ENCODE data around the gene GLO1. TPM values are rescaled to one million over a fixed set of nuclear protein-coding genes. Genes with fewer than 3 reads are reported as not detected.

The GLO1 gene
- total RNA-seq, 2 donors from 2014 or later, result 68.7 to 70.8 TPM

DNA sequence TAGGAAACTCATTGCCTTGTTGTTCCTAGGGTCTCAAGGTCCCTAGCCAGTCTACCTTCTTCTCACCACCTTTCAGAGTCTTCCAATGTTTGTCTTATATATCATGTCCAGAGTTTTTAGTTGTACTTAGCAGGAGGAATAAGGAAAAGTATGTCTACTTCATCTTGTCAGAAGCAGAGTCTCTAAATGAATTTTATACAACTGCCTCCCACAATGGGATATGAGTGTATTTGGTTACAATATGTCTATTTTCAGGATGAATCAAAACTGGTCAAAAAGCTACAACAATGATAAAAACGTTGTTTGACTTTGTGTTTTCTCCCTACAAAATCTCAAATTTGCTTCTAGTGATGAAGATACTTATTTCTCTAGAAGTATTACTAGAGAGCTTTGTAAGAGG lies 7.0 kb downstream of the GLO1 start:
- no peak overlapping the region for H3K9ac ChIP-seq (ENCODE audit: low read depth in 2 of 2, low read length in 2 of 2)
- no peaks in the 10 kb centered on the region for H3K9me3 ChIP-seq
- no peak overlapping the region for H3K27ac ChIP-seq
- H3K27me3 ChIP-seq, result no peaks in the 10 kb centered on the region
- no peaks in the 10 kb centered on the region for H3K4me1 ChIP-seq
- no peaks in the 10 kb centered on the region for H3K36me3 ChIP-seq
- DNase-seq, result no peak
- no peak for TF ChIP-seq CTCF (IDR thresholded peaks at IDR 0.05)
- no peak overlapping the region for H3K4me3 ChIP-seq
- intact Hi-C loops (cut with DNase I), result no loop called here

DNA sequence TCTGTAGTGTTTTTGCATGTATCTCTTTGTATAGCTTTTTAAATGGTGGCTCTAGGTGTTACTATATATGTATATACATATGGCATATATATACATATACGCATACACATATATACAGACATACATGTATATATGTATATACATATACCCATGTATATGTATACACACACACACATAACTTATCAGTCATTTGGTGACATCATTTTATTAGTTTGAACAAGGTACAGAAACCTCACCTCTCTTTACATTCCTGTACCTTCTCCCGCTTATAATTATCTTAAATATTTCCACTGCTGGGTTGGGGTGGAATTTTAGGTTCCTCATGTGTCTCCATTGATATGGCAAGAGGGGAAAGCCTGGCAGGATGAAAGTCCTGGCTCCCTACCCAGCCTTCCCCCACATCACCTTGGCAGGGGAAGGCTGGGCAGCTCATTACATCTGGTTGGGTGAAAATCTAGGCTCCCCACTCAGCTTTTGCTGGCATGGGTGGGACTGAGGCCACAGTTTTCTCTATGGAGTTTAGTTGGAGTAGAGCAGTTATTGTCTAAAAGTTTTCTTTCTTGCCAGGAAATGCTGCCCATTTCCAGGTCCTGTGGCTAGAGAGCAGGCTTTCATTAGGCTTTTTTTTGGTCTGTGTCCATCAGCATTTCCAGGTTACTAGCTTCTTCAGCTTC lies 7.6 kb downstream of the GLO1 start:
- TF ChIP-seq CTCF (IDR thresholded peaks at IDR 0.05), result no peak
- Histone ChIP-seq H3K9ac (ENCODE audit: low read depth in 2 of 2, low read length in 2 of 2) (no peak overlapping the region), H3K27ac (no peak overlapping the region), H3K9me3 (no peaks in the 10 kb centered on the region), H3K4me1 (no peaks in the 10 kb centered on the region), H3K4me3 (no peak overlapping the region), H3K27me3 (no peaks in the 10 kb centered on the region), H3K36me3 (no peaks in the 10 kb centered on the region)
- no peak for DNase-seq
- intact Hi-C loops (cut with DNase I), result no loop called here

GRCh38 chr6:38688579-38689087 lies 14.3 kb downstream of the GLO1 start:
- intact Hi-C loops (cut with DNase I), result no loop called here
- Histone ChIP-seq H3K4me1 (no peaks in the 10 kb centered on the region), H3K9me3 (no peaks in the 10 kb centered on the region), H3K4me3 (no peak overlapping the region), H3K36me3 (no peaks in the 10 kb centered on the region), H3K27me3 (no peaks in the 10 kb centered on the region), H3K27ac (no peak overlapping the region), H3K9ac (ENCODE audit: low read depth in 2 of 2, low read length in 2 of 2) (no peak overlapping the region)
- no peak for TF ChIP-seq CTCF (IDR thresholded peaks at IDR 0.05)
- peak; percentile 26 for DNase-seq

DNA sequence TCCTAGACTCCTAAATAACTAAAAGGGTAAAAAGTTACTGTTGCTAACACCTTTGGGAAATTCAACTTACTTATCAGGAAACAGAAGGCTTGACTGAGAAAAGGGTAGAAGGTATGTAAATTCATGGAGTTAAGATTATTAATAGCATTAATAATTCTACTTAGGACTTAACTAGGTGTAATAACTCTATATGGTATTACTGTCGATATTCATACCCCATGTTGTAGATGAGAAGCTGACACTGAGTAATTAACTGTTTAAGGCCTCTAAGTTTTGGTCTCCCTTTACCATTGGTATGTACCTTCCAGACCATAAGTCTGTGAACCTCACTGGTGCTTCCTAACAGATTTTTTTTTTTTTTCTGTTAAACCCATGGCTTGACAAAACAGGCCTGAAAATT lies 15.4 kb downstream of the GLO1 start:
- no peak for TF ChIP-seq CTCF (IDR thresholded peaks at IDR 0.05)
- DNase-seq, result no peak
- Histone ChIP-seq H3K27ac (no peak overlapping the region), H3K36me3 (no peaks in the 10 kb centered on the region), H3K27me3 (no peaks in the 10 kb centered on the region), H3K4me1 (no peaks in the 10 kb centered on the region), H3K4me3 (no peak overlapping the region), H3K9ac (ENCODE audit: low read depth in 2 of 2, low read length in 2 of 2) (no peak overlapping the region), H3K9me3 (no peaks in the 10 kb centered on the region)
- intact Hi-C loops (cut with DNase I), result no loop called here

DNA sequence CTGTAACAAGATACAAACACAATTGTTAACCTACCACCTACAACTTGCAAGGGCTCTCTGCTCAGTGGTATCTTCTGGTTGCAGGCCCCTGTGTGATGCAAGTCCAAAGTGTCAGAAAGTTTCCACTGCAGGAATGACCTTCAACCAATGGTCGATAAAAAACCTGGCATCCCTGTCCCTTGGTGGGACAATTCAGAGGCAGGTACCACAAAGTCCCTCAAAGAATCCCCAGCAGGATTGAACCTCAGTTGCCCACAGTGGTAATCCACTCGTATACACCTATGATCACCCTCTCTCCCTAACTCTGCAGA lies 15.9 kb downstream of the GLO1 start:
- intact Hi-C loops (cut with DNase I), result no loop called here
- Histone ChIP-seq H3K4me3 (no peak overlapping the region), H3K9me3 (no peaks in the 10 kb centered on the region), H3K4me1 (no peaks in the 10 kb centered on the region), H3K9ac (ENCODE audit: low read depth in 2 of 2, low read length in 2 of 2) (no peak overlapping the region), H3K27ac (no peak overlapping the region), H3K27me3 (no peaks in the 10 kb centered on the region), H3K36me3 (no peaks in the 10 kb centered on the region)
- DNase-seq, result no peak
- no peak for TF ChIP-seq CTCF (IDR thresholded peaks at IDR 0.05)
